Ramos (cell line): Measurements from ENCODE around the gene PSMG1.

Experiments
- in situ Hi-C: fragments of 300-500 bp; cut with MboI; formaldehyde crosslinking; loops from one replicate; pipeline ENCODE4 v1.14.3; 2022; ENCODE audit warnings: low sequenced_read_pairs; ENCODE audit not compliant: unreplicated experiment

The PSMG1 gene

DNA sequence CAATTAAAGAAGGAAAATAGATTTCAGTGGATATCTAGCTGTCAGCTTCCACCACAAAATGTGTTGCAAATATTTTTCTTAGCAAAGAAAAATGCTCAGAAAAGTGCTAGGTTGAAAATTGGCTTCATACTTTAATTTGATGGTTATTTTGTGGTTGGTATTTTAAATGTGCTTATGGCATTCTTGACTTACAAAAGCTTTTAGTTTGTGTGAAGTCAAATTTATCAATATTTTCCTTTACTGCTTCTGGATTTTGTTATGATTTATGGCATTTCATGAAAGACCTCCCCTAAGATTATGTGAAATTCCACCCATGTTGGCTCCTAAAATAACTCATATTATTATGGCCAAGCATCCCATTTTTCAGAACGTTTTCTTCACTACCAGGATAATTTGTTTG, 51.5 kb downstream of the PSMG1 start:
- in situ Hi-C loops = loop anchor here (10.0 to 25.0 kb wide), 2 partner anchors 397 to 619 kb away; no protein-coding TSS in a partner anchor

DNA sequence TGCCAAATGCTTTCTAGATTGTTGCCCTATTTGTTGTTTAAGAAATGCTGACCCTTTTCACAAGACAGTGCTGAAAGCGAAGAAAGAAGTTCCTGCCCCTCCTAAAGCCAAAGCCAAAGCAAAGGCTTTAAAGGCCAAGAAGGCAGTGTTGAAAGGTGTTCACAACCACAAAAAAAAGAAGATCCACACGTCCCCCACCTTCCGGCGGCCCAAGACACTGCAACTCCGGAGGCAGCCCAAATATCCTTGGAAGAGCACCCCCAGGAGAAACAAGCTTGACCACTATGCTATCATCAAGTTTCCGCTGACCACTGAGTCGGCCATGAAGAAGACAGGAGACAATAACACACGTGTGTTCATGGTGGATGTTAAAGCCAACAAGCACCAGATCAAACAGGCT, 55.7 kb downstream of the PSMG1 start:
- in situ Hi-C loops = loop anchor here (25.0 kb wide), 1 partner anchor 615 kb away; no protein-coding TSS in a partner anchor

- in situ Hi-C loops = loop anchor here (25.0 kb wide), 1 partner anchor 614 kb away; no protein-coding TSS in a partner anchor
Measured at GRCh38 chr21:39126486-39126806, 56.8 kb downstream of the PSMG1 start.

DNA sequence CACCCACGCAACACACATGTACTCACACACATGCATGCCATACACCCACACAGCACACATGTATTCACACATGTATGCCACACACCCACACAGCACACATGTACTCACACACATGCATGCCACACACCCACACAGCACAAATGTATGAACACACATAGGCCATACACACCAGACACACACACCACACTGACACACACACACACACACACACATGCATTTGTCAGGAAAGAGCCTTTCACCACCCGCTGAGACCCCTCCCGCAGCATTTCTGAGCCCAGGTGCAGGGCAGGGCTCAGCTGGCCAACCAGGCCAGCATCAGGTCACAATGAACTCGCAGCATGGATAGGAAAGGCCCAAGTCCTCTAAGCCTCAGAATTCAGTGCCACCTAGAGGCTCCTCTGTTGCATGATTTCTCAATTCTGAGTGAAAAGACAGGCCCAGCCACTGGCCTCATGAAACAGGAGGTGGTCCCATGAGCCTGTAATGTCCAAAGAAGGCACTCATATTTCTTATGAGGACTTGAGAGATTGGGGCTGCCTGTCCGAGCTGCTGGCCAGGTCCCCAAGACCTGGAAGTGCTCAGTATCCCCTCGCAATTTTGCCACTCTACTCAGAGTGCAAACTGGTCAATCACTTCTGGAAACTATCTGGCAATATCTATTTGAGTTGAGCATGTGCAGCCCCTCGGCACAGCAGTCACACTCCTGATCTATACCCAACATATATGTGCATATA, 57.3 kb downstream of the PSMG1 start:
- in situ Hi-C loops = loop anchor here (25.0 kb wide), 1 partner anchor 614 kb away; no protein-coding TSS in a partner anchor
